NCI-H1417 treated with DMSO at 0.1 percent for 48 hours (cell line): ENCODE results near the gene CDK4.
A peak's percentile ranks its signal among the peaks of the same experiment; 100 is the strongest.

Source experiments
- DNase-seq: peaks from one replicate; lab custom pipeline; 2025; lab: John Stamatoyannopoulos, UW

CDK4 gene

GRCh38 chr12:57756406-57757341 is 4.6 kb upstream of the CDK4 start:
- DNase-seq = no peak

- DNase-seq = no peak
Observed at GRCh38 chr12:57755454-57756372, 3.6 kb upstream of the CDK4 start.

- no peak for DNase-seq
Observed at GRCh38 chr12:57755194-57755453, 3.0 kb upstream of the CDK4 start.

GRCh38 chr12:57754411-57755193 is 2.5 kb upstream of the CDK4 start, which contains the start of gene MARCHF9:
Gene MARCHF9 (plus strand): TSS chr12:57755103. CDS start chr12:57755529, 426 bp downstream.
- peak; percentile 74 for DNase-seq

GRCh38 chr12:57753756-57754337 is 1.7 kb upstream of the CDK4 start:
- no peak for DNase-seq

GRCh38 chr12:57752668-57753000 is 524 bp upstream of the CDK4 start:
- no peak for DNase-seq

GRCh38 chr12:57751432-57751787 is 700 bp downstream of the CDK4 start:
- DNase-seq = no peak

- DNase-seq = no peak
Observed at GRCh38 chr12:57750561-57751431, 1.3 kb downstream of the CDK4 start.

- DNase-seq = no peak
Observed at GRCh38 chr12:57749061-57749460, 3.0 kb downstream of the CDK4 start.

- DNase-seq = no peak
Observed at GRCh38 chr12:57746025-57746424, 6.1 kb downstream of the CDK4 start.

- DNase-seq = no peak
Observed at GRCh38 chr12:57745485-57745881, 6.6 kb downstream of the CDK4 start.

GRCh38 chr12:57744777-57745484 is 7.2 kb downstream of the CDK4 start, which contains the start of gene TSPAN31:
Gene TSPAN31 (plus strand): TSS chr12:57745039. CDS start chr12:57745155, 116 bp downstream.
- peak; percentile 95 for DNase-seq

- no peak for DNase-seq
Observed at GRCh38 chr12:57744194-57744776, 7.8 kb downstream of the CDK4 start.

GRCh38 chr12:57743769-57744168 is 8.3 kb downstream of the CDK4 start:
- no peak for DNase-seq

- no peak for DNase-seq
Observed at GRCh38 chr12:57741844-57742738, 10.0 kb downstream of the CDK4 start.

GRCh38 chr12:57741413-57741789 is 10.7 kb downstream of the CDK4 start:
- no peak for DNase-seq

GRCh38 chr12:57740656-57741412 is 11.3 kb downstream of the CDK4 start:
- no peak for DNase-seq

- DNase-seq = no peak
Observed at GRCh38 chr12:57739914-57740538, 12.1 kb downstream of the CDK4 start.
